IPS DF 6.9 (cell line): Measurements from ENCODE around the gene PLCL2.

Source experiments
- DNase-seq: peaks from one replicate; pipeline ENCODE4 v3.0.0-alpha.2; 2013; ENCODE audit warnings: low read depth, low spot score
- H3K27ac ChIP-seq: one replicate; pipeline ENCODE4 v1.5.1; 2013; ENCODE audit warnings: low read length, control low read depth
- H3K27me3 ChIP-seq: 2 replicates; pipeline ENCODE4 v1.6.1; 2013; ENCODE audit warnings: mild to moderate bottlenecking, low read length; ENCODE audit not compliant: control insufficient read depth, insufficient read depth
- H3K36me3 ChIP-seq: 2 replicates; pipeline ENCODE4 v1.6.1; 2013; ENCODE audit warnings: low read length; ENCODE audit not compliant: control insufficient read depth, insufficient read depth
- H3K4me1 ChIP-seq: 2 replicates; pipeline ENCODE4 v1.6.1; 2013; ENCODE audit warnings: low read length; ENCODE audit not compliant: control insufficient read depth, insufficient read depth
- H3K4me3 ChIP-seq: 2 replicates; pipeline ENCODE4 v1.5.1; 2013; ENCODE audit warnings: mild to moderate bottlenecking, low read length
- H3K9me3 ChIP-seq: 2 replicates; pipeline ENCODE4 v1.6.1; 2013; ENCODE audit warnings: low read length, inconsistent platforms; ENCODE audit not compliant: control insufficient read depth, insufficient read depth
- WGBS: extraction: QIAGEN DNeasy Blood & Tissue Kit; methylation state at CpG from one replicate; pipeline ENCODE4 v1.1.7; 2013; ENCODE audit warnings: mixed read lengths, missing lambda C conversion rate; ENCODE audit not compliant: insufficient read length, insufficient coverage; 5-methylcytosine and 5-hydroxymethylcytosine counted together

The PLCL2 gene

GRCh38 chr3:16906682-16907081 is 21.9 kb downstream of the PLCL2 start:
- no peak overlapping the region for H3K27ac ChIP-seq
- no peak for DNase-seq
- peaks cover 3% of the 10 kb centered on the region; the same call in 1 of the 2 replicates for H3K4me1 ChIP-seq
- H3K36me3 ChIP-seq, result no peaks in the 10 kb centered on the region
- no peaks in the 10 kb centered on the region for H3K27me3 ChIP-seq
- no CpG with 5 or more reads among the region's 2 CpGs for WGBS
- no peaks in the 10 kb centered on the region for H3K9me3 ChIP-seq
- H3K4me3 ChIP-seq, result no peak overlapping the region

DNA sequence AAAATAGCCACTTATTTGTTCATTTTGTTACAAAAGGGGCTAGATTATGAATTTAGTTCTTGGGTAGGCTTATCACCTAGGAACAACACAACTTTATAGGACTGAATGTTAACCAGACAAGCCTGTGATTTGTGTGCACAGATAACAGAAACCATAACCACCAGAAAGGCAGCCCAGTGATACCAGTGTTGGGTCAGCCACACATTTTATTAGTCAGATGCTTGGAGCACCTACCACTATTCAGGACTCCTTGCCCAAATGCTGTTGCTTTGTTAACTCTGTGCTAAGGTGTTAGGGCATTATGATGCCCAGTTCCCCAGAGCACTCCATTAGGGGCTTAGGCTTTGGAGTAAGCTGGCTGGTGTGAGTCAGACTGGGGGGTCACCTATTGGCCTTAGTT is 22.5 kb downstream of the PLCL2 start:
- Histone ChIP-seq H3K4me3 (no peak overlapping the region), H3K27ac (no peak overlapping the region), H3K27me3 (no peaks in the 10 kb centered on the region), H3K4me1 (peaks cover 3% of the 10 kb centered on the region; the same call in 1 of the 2 replicates), H3K36me3 (no peaks in the 10 kb centered on the region), H3K9me3 (no peaks in the 10 kb centered on the region)
- no peak for DNase-seq

DNA sequence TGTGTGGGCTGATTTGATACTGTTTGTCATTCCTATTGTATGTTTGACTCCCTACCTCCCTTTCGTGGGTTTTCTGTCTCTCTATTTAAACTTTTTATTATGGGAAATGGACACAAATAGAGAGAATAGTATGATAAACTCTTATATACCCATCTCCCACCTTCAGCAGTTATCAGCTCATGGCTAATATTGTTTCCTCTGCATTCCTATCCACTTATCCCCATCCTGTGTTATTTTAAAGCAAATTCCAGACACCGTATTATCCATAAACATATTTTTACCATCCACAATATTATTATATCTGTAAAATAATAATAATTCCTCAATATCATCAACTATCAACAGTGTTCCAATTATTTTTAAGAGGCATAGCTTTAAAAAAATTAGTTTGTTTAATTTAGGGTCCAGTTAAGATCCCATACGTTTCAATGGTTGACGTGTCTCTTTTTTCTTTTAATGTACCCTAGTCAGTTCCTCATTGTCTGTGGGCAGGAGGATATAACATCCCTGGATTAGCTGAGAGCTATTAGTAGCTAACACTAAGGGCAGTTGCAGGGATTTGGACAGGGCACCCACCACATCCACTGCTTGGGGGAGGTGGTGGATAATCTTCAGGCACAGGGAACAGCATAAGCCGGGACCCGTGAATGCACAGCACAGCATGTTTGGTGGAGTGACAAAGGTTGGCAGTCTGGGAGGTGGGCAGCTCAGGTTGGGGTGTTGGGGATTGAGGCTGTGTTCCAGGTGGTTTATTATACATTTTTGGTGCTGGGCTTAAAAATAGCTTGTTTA is 23.5 kb downstream of the PLCL2 start:
- WGBS, result 100% methylated on average over 1 of the region's 6 CpGs
- no peak overlapping the region for H3K27ac ChIP-seq
- H3K4me3 ChIP-seq, result no peak overlapping the region
- no peaks in the 10 kb centered on the region for H3K9me3 ChIP-seq
- H3K4me1 ChIP-seq, result peaks cover 3% of the 10 kb centered on the region; the same call in 1 of the 2 replicates
- H3K36me3 ChIP-seq, result no peaks in the 10 kb centered on the region
- DNase-seq, result no peak
- H3K27me3 ChIP-seq, result no peaks in the 10 kb centered on the region

GRCh38 chr3:16908896-16909295 is 24.1 kb downstream of the PLCL2 start:
- WGBS, result no CpG with 5 or more reads among the region's 2 CpGs
- DNase-seq, result no peak
- Histone ChIP-seq H3K27ac (no peak overlapping the region), H3K36me3 (no peaks in the 10 kb centered on the region), H3K4me3 (no peak overlapping the region), H3K9me3 (no peaks in the 10 kb centered on the region), H3K4me1 (peaks cover 3% of the 10 kb centered on the region; the same call in 1 of the 2 replicates), H3K27me3 (no peaks in the 10 kb centered on the region)

- no peaks in the 10 kb centered on the region for H3K27me3 ChIP-seq
- no CpG with 5 or more reads among the region's 3 CpGs for WGBS
- no peak overlapping the region for H3K27ac ChIP-seq
Measured at GRCh38 chr3:16909802-16910201, 25.0 kb downstream of the PLCL2 start.

DNA sequence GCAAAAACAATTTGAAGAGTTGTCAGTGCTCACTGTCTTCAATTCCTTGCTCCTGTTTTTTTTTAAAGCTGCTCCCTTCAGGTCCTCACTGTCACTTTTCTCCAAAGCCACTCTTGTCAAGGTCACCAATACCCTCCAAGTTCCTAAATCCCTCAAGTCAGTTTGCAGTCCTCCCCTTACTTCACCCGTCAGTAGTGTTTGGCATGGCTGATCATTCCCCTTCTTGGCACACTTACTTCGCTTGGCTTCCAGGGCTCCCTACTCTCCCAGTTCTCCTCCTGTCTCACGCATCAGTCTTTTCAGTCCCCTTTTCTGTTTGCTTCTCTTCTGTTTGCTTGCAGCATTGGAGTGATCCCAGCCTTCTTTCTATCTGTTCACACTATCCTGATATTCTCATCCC is 25.5 kb downstream of the PLCL2 start:
- H3K27me3 ChIP-seq, result no peaks in the 10 kb centered on the region
- H3K27ac ChIP-seq, result no peak overlapping the region
- no CpG with 5 or more reads among the region's 3 CpGs for WGBS
- no peak for DNase-seq
- no peaks in the 10 kb centered on the region for H3K36me3 ChIP-seq
- H3K4me1 ChIP-seq, result peaks cover 1% of the 10 kb centered on the region; the same call in 1 of the 2 replicates
- no peak overlapping the region for H3K4me3 ChIP-seq
- no peaks in the 10 kb centered on the region for H3K9me3 ChIP-seq

More at GRCh38 chr3:16909802-16910201, 25.0 kb downstream of the PLCL2 start:
- H3K4me3 ChIP-seq, result no peak overlapping the region
- H3K4me1 ChIP-seq, result peaks cover 3% of the 10 kb centered on the region; the same call in 1 of the 2 replicates
- no peaks in the 10 kb centered on the region for H3K9me3 ChIP-seq
- no peaks in the 10 kb centered on the region for H3K36me3 ChIP-seq
- no peak for DNase-seq

- no CpG with 5 or more reads among the region's 2 CpGs for WGBS
- Histone ChIP-seq H3K27me3 (no peaks in the 10 kb centered on the region), H3K4me1 (no peaks in the 10 kb centered on the region; the same call in 1 of the 2 replicates), H3K36me3 (no peaks in the 10 kb centered on the region), H3K4me3 (no peak overlapping the region), H3K9me3 (no peaks in the 10 kb centered on the region), H3K27ac (no peak overlapping the region)
- DNase-seq, result no peak
Measured at GRCh38 chr3:16911916-16912315, 27.2 kb downstream of the PLCL2 start.

- no CpG with 5 or more reads among the region's 3 CpGs for WGBS
- Histone ChIP-seq H3K27me3 (no peaks in the 10 kb centered on the region), H3K9me3 (no peaks in the 10 kb centered on the region), H3K4me3 (no peak overlapping the region), H3K36me3 (no peaks in the 10 kb centered on the region), H3K4me1 (no peaks in the 10 kb centered on the region), H3K27ac (no peak overlapping the region)
- DNase-seq, result no peak
Measured at GRCh38 chr3:16912400-16913263, 27.9 kb downstream of the PLCL2 start.

- Histone ChIP-seq H3K4me1 (no peaks in the 10 kb centered on the region), H3K4me3 (no peak overlapping the region), H3K27me3 (no peaks in the 10 kb centered on the region), H3K27ac (no peak overlapping the region), H3K36me3 (no peaks in the 10 kb centered on the region), H3K9me3 (no peaks in the 10 kb centered on the region)
- no peak for DNase-seq
- no CpG with 5 or more reads among the region's 2 CpGs for WGBS
Measured at GRCh38 chr3:16913264-16913580, 28.5 kb downstream of the PLCL2 start.

GRCh38 chr3:16916840-16917239 is 32.1 kb downstream of the PLCL2 start:
- Histone ChIP-seq H3K27me3 (no peaks in the 10 kb centered on the region), H3K27ac (no peak overlapping the region), H3K4me3 (no peak overlapping the region), H3K36me3 (no peaks in the 10 kb centered on the region), H3K4me1 (no peaks in the 10 kb centered on the region), H3K9me3 (no peaks in the 10 kb centered on the region)
- no peak for DNase-seq
- WGBS, result no CpG with 5 or more reads among the region's 5 CpGs
